Natural killer cell (primary cell): Measurements from ENCODE around the gene CLDN9. TPM values are rescaled to one million over a fixed set of nuclear protein-coding genes. Genes with fewer than 3 reads are reported as not detected.

Experiments
- ATAC-seq, 3 donors: fragments of 150-1000 bp in 2 of 3; fragments of 200-7000 bp in 1 of 3; cut with Tn5 transposase; 1 replicate in 1 of 3; 2 replicates in 2 of 3; pipeline ENCODE4 v1.10.0; 2021; ENCODE audit warnings: mild to moderate bottlenecking in 2 of 3, moderate library complexity in 2 of 3
- DNase-seq, 2 donors: peaks; one replicate each; pipeline versions ENCODE4 v3.0.0 to v3.0.0-alpha.2; 2013 to 2021; ENCODE audit warnings: mixed read lengths in 1 of 2
- H3K27ac ChIP-seq: one replicate; pipeline ENCODE4 v1.5.1; 2013; ENCODE audit warnings: mild to moderate bottlenecking, low read length
- H3K27me3 ChIP-seq: one replicate; pipeline ENCODE4 v1.6.1; 2013; ENCODE audit warnings: low read length; ENCODE audit not compliant: control insufficient read depth, insufficient read depth
- H3K36me3 ChIP-seq: one replicate; pipeline ENCODE4 v1.6.1; 2013; ENCODE audit warnings: low read length; ENCODE audit not compliant: control insufficient read depth, insufficient read depth
- H3K4me1 ChIP-seq: one replicate; pipeline ENCODE4 v1.6.1; 2013; ENCODE audit warnings: low read length; ENCODE audit not compliant: control insufficient read depth, insufficient read depth
- H3K4me3 ChIP-seq: one replicate; pipeline ENCODE4 v1.5.1; 2013; ENCODE audit warnings: low read length
- H3K9me3 ChIP-seq: one replicate; pipeline ENCODE4 v1.6.1; 2013; ENCODE audit warnings: low read length; ENCODE audit not compliant: control insufficient read depth, insufficient read depth
- H3K27ac Mint-ChIP-seq, 2 donors: one replicate each; pipeline ENCODE4 v1.8.0; 2022; ENCODE audit warnings: mild to moderate bottlenecking in 2 of 2, mixed read lengths in 2 of 2, moderate library complexity in 1 of 2
- H3K27me3 Mint-ChIP-seq, 2 donors: one replicate each; pipeline ENCODE4 v1.8.0; 2022; ENCODE audit warnings: low read depth in 2 of 2, mixed read lengths in 2 of 2
- H3K36me3 Mint-ChIP-seq: one replicate; pipeline ENCODE4 v1.8.0; 2022; ENCODE audit warnings: mixed read lengths
- H3K4me1 Mint-ChIP-seq, 2 donors: one replicate each; pipeline ENCODE4 v1.8.0; 2022; ENCODE audit warnings: mixed read lengths in 2 of 2
- H3K4me3 Mint-ChIP-seq: one replicate; pipeline ENCODE4 v1.8.0; 2022; ENCODE audit warnings: mild to moderate bottlenecking, moderate library complexity, mixed read lengths
- H3K9me3 Mint-ChIP-seq, 2 donors: one replicate each; pipeline ENCODE4 v1.8.0; 2022; ENCODE audit warnings: mixed read lengths in 2 of 2
- WGBS: methylation state at CpG from one replicate; pipeline ENCODE4 v1.1.7; 2013; ENCODE audit warnings: missing lambda C conversion rate; ENCODE audit not compliant: insufficient coverage; 5-methylcytosine and 5-hydroxymethylcytosine counted together
- intact Hi-C: fragments of 100-400 bp; cut with micrococcal nuclease; formaldehyde crosslinking; loops from one replicate; pipeline ENCODE4 v1.14.2; 2022
- total RNA-seq, 4 donors: library from RNA; stranded (reverse); fragments of 120-200 nt in 1 of 4; gene quantifications; one replicate each; pipeline versions ENCODE4 v1.2.3 to v1.2.4, GENCODE V29; 2013 to 2022
- TF ChIP-seq, protein P1 (sequence below): fragments of 200-600 bp; IDR thresholded peaks from one replicate; pipeline ENCODE4 v1.8.0; 2022; ENCODE audit warnings: antibody characterized with exemption

The CLDN9 gene
- total RNA-seq, 3 donors from 2014 or later (not counting 1 experiment from before 2014, with no cell fraction given) = 0.34 to 0.35 TPM; not detected in 1

DNA sequence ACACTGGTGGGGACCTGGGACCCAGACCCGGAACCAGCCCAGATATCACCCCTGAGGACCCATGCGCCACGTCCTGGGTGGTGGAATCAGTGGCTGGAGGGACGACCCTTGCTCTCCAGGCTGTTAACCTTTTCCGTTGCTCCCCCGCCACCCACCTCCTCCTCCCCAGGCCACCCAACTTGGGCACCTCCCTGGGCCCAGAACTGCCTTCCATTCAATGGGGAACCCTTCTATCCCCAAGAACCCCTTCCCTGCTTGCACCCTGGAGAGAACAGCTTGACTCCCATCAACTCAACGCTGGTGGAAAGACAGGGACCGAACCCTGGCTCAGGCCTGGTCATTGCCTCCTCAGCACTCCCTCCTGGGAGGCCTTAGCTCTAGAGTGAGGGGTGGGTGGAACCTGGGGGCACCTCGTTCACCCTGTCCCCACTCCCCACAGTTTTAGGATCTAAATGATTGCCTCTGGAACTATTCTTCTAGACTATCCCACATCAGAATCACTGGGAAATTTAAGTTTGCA lies 47.1 kb downstream of the CLDN9 start:
- intact Hi-C loops = loop anchor here (1.0 to 5.0 kb wide), 3 partner anchors 38 to 107 kb away; partner anchors contain the start of gene ZSCAN10
- DNase-seq = no peak
- no peak for ATAC-seq
- Mint-ChIP-seq H3K4me3 (peak overlapping the region; percentile 89), H3K4me1 (peaks cover 17 to 55% of the 10 kb centered on the region in 2 donors), H3K27ac (peak overlapping the region; percentile 84 to 90), H3K36me3 (no peaks in the 10 kb centered on the region), H3K9me3 (no peaks in the 10 kb centered on the region), H3K27me3 (no peaks in the 10 kb centered on the region)
- Histone ChIP-seq H3K4me1 (peaks cover 56% of the 10 kb centered on the region), H3K9me3 (no peaks in the 10 kb centered on the region), H3K4me3 (peak overlapping the region; percentile 36), H3K27me3 (no peaks in the 10 kb centered on the region), H3K27ac (peak overlapping the region; percentile 73), H3K36me3 (peaks cover 11% of the 10 kb centered on the region)
- WGBS = 40% methylated on average over 8 of the region's 9 CpGs
- TF ChIP-seq, protein P1, sequence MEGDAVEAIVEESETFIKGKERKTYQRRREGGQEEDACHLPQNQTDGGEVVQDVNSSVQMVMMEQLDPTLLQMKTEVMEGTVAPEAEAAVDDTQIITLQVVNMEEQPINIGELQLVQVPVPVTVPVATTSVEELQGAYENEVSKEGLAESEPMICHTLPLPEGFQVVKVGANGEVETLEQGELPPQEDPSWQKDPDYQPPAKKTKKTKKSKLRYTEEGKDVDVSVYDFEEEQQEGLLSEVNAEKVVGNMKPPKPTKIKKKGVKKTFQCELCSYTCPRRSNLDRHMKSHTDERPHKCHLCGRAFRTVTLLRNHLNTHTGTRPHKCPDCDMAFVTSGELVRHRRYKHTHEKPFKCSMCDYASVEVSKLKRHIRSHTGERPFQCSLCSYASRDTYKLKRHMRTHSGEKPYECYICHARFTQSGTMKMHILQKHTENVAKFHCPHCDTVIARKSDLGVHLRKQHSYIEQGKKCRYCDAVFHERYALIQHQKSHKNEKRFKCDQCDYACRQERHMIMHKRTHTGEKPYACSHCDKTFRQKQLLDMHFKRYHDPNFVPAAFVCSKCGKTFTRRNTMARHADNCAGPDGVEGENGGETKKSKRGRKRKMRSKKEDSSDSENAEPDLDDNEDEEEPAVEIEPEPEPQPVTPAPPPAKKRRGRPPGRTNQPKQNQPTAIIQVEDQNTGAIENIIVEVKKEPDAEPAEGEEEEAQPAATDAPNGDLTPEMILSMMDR = no peak

DNA sequence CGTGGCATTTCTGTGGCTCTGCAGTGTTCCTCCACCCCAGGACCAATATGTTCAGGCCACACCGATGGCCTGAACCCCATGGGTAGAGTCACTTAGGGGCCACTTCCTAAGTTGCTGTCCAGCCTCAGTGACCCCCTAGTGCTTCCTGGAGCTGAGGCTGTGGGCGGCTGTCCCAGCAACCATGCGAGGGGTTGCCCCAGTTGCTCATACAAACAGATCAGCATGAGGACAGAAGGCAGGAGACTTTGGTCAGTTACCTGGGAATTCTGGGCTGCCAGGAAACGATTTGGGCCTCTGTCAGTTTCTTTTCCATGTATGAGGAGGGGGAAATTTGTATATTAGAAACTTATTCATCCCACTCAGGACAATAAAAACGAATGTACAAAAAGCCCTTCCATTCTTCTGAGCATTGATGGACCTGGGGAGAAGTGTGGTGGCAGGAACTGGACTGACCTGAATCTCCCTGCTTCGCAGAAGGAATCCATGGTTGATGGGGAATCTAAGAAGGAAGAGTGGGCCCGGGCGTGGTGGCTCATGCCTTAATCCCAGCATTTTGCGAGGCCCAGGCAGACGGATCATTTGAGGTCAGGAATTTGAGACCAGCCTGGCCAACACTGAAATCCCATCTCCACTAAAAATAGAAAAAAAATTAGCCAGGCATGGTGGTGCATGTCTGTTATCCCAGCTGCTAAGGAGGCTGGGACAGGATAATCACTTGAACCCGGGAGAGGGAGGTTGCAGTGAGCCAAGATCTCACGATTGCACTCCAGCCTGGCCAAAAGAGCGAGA lies 47.8 kb downstream of the CLDN9 start:
- H3K4me1 ChIP-seq = peaks cover 56% of the 10 kb centered on the region
- H3K27me3 Mint-ChIP-seq = no peaks in the 10 kb centered on the region
- H3K27ac ChIP-seq = no peak overlapping the region
- TF ChIP-seq, protein P1 = no peak
- no peaks in the 10 kb centered on the region for H3K27me3 ChIP-seq
- H3K9me3 ChIP-seq = no peaks in the 10 kb centered on the region
- H3K27ac Mint-ChIP-seq = peak overlapping the region; percentile 84 to 90
- peaks cover 10% of the 10 kb centered on the region for H3K36me3 ChIP-seq
- no peak overlapping the region for H3K4me3 ChIP-seq
- 90% methylated on average over 14 of the region's 14 CpGs for WGBS
- H3K9me3 Mint-ChIP-seq = no peaks in the 10 kb centered on the region
- intact Hi-C loops = no loop called here
- H3K4me1 Mint-ChIP-seq = peaks cover 13 to 54% of the 10 kb centered on the region in 2 donors
- ATAC-seq = no peak
- peak in 1 of 2 donors; percentile 5 for DNase-seq
- H3K36me3 Mint-ChIP-seq = no peaks in the 10 kb centered on the region
- H3K4me3 Mint-ChIP-seq = peak overlapping the region; percentile 89

DNA sequence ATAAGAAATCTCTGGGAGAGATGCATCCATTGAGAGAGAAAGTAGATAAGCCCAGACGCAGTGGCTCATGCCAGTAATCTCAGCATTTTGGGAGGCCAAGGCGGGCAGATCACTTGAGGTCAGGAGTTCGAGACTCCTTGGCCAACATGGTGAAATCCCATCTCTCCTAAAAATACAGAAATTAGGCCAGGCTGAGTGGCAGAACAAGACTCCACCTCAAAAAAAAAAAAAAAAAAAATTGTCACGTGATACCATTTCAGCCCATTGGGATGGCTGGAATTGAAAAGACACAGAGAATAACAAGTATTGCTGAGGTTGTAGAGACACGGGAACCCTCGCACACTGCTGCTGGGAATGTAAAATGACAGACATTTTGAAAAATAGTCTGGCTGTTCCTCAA lies 49.8 kb downstream of the CLDN9 start:
- peak in 1 of 2 donors; percentile 3 for DNase-seq
- Histone ChIP-seq H3K9me3 (no peaks in the 10 kb centered on the region), H3K27ac (no peak overlapping the region), H3K27me3 (no peaks in the 10 kb centered on the region), H3K36me3 (peaks cover 2% of the 10 kb centered on the region), H3K4me3 (no peak overlapping the region), H3K4me1 (peaks cover 56% of the 10 kb centered on the region)
- Mint-ChIP-seq H3K9me3 (no peaks in the 10 kb centered on the region), H3K36me3 (no peaks in the 10 kb centered on the region), H3K27me3 (no peaks in the 10 kb centered on the region), H3K4me3 (no peak overlapping the region), H3K27ac (peak overlapping the region; percentile 68 to 76), H3K4me1 (peaks cover 19 to 57% of the 10 kb centered on the region in 2 donors)
- intact Hi-C loops = no loop called here
- WGBS = 96% methylated on average over 6 of the region's 6 CpGs
- ATAC-seq = no peak
- TF ChIP-seq, protein P1 = no peak
